Activated CD8-positive, alpha-beta memory T cell treated with anti-CD3 and anti-CD28 coated beads, Interleukin-2, amount 50 U/mL, for 1 hour (primary cell): Measurements from ENCODE around the gene PLCB1.

Experiments
- DNase-seq: peaks from one replicate; pipeline ENCODE4 v3.0.0-alpha.2; 2020; ENCODE audit errors: extremely low read depth

PLCB1 gene

DNA sequence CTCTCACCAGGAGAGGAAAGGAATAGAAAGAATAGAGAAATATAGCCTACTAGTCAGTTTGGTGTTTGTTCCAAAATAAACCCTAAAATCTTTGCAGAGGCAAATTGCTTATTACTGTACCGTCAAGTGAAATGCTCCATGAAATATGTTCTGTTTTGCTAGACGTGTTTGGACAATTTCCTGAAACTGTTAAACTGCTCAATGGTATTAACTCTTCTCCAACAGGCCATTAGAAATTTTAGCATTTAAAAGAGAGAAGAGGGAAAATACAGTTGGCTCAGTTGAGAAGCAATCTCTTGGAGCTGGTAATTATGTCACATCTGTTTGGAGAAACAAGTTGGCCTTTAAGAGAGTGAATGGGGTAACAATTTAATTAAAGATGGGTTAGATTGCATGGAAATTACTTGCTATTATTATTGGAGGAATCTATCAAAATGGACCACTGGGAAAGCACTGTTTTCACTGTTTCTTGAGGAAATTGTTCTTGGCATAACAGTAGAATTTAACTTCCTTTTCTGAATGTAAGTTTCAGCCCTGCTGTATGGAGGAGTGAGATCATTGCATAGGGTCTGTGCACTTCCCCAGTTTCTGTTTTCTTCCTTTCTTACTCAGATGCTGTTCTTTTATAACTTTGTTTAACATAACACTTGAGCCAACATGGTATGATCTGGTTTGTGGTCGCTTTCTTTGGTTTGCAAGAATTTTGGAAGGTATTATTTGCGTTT, 373.6 kb downstream of the PLCB1 start:
- DNase-seq = no peak

GRCh38 chr20:8507231-8507630, 375.2 kb downstream of the PLCB1 start:
- DNase-seq = no peak

- DNase-seq = no peak
These were observed 377.7 kb downstream of the PLCB1 start for GRCh38 chr20:8509809-8510208.

DNA sequence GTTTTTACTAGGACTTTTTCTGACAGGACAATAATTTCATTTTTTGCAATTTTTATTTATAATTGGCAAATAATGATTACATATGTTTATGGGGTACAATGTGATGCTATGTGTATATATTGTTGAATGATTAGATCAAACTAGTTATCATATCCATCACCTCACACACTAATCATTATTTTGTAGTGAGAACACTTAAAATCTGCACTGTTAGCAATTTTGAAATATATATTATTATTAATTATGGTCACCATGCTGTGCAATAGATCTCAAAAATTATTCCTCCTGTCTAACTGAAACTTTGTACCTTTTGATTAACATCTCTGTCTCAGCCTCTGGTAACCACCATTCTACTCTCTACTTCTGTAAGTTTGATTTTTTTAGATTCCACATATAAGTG, 378.7 kb downstream of the PLCB1 start:
- DNase-seq = no peak

DNA sequence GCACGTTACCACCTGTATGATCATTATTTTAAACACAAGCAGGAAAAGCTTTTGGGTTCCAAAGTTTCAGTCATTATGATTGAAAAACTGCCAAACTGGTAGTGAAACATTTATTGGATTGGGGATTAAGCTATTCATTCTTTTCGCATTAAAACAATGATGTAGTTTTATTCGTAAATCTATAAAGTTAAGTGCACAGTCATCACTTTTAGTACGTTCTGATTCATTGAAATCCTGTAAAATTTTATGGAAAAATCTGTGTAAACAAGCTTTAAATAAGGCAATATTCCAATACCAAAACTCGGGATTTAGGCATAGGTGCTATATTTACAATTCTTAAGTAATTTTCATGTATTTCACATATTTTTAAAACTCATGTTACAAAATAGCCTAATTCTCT, 379.9 kb downstream of the PLCB1 start:
- DNase-seq = no peak

GRCh38 chr20:8515810-8516435, 383.9 kb downstream of the PLCB1 start:
- DNase-seq = no peak

DNA sequence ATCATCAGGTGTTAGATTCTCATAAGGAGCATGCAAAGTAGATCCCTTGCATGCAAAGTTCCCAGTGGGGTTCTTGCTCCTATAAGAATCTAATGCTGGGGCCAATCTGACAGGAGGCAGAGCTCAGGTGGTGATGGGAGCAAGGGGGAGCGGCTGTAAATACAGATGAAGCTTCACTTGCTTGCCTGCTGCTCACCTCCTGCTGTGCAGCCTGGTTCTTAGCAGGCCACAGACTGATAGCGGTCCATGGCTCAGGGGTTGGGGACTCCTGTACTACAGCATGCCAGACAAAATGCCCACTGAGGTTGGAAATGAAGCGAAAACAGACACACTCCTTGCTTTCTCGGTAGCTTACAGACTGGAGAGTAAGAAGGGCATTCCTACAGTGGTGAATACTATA, 386.8 kb downstream of the PLCB1 start:
- no peak for DNase-seq

GRCh38 chr20:8519887-8520286, 387.8 kb downstream of the PLCB1 start:
- DNase-seq = no peak

DNA sequence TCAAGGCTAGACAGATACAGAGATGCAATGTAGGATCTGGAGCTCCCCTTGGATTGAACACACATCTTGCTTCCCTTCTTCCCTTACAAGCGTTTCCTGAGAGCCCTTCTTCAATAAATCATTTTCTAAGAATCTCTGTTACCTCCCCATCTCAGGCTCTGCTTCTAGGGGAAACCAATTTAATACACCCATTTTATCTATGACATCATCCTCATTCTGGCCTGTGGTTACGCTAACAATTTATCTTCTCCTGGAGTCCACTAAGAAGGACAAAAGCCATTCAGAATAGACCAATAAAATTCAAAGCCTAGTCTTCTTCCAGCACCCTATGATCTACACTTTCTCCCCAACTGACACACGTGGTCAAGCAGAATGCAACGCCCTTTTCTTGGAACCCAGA, 390.1 kb downstream of the PLCB1 start:
- no peak for DNase-seq

- no peak for DNase-seq
These were observed 391.6 kb downstream of the PLCB1 start for GRCh38 chr20:8523684-8524083.

GRCh38 chr20:8524101-8525016, 392.3 kb downstream of the PLCB1 start:
- no peak for DNase-seq

GRCh38 chr20:8525017-8525343, 392.9 kb downstream of the PLCB1 start:
- no peak for DNase-seq

DNA sequence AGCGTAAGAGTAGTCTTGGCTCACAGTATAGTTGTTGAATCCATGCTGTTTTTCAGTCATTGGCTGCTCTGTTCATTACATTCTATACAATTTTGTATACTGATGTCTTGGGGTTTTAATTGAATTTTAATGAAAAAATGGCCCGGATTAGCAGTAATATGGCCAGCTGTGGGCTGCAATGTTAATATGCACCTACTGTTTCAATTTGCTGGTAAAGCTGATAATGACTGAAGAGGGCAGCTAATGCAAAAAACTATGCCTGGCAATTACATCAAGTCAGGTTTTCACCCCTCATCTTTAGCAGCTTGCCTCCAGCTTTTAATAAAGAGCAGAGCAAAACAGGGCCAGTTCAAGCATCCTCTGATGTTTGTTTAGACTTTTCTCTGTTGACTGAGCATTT, 394.5 kb downstream of the PLCB1 start:
- no peak for DNase-seq

GRCh38 chr20:8527998-8528723, 396.1 kb downstream of the PLCB1 start:
- no peak for DNase-seq

- no peak for DNase-seq
These were observed 398.0 kb downstream of the PLCB1 start for GRCh38 chr20:8530022-8530421.

DNA sequence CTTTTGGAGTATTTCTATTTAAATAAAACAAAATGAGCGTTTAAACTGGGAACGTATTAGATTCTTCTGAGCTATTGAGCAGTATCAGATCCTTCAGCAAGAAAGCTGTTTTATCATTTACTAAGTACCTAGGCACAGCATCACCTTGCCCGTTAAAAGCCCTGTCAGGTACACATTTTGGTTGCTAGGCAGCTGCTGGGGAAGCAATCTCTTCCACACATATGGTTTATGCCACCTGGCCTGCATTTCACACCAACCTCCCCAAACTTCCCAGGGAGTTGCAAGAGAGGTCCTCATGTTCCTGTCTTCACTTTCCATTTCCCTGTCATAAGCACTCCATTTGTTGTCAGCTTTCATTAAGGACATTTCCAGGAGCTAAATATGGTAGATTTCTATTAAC, 400.1 kb downstream of the PLCB1 start:
- DNase-seq = no peak

DNA sequence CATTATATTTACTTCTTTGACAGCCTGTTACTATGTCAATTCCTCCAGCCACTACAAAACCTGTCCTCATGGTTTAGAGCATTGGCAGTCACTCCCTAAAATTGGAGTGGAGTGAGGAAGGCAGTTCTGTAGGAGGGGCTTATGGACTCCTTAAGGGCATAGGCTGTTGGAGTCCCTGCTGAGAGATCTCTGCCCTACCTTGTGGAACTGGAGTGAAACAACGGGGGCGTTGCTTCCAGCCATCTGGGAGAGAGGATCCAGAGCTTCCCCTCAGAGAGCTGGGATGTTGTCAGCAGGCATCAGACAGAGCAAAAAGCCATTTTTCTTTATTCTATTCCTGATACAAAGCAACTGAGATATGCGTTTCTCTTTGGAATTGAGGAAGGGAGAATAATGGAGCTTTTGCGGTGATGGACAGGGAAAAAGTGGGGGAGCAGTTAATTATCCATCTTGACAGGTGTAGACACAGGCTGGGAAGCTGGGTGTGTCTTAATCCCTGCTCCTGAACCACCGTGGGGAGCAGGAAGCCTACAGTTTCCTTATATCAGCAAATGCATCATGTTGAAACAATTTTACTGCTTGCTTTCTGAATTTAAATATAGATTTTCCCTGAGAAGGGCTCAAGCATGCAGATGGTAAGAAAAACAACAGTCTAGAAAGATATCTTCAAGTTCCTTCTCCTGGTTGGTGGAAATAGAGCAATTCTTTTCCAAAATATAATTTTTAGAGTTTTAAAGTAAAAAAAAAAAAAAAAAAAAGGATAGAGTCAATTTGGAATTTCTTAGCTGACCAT, 402.5 kb downstream of the PLCB1 start:
- no peak for DNase-seq

- DNase-seq = no peak
These were observed 403.6 kb downstream of the PLCB1 start for GRCh38 chr20:8535403-8536261.

DNA sequence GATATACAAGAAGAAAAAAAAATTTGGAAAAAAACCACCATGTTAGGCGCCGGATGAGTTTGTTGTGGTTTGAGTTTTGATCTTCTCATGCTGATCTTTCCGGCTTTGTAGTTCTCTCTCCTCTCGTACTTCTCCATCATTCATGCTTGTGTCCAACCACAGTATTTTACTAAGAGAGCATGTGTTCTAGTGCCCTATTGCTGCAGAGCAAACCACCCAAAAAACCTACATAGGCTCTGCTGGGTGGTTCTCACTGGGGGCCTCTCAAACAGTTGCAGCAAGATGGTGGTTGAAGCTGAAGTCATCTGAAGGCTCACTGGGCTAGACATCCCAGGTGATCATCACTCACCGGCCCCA, 404.2 kb downstream of the PLCB1 start:
- DNase-seq = no peak

DNA sequence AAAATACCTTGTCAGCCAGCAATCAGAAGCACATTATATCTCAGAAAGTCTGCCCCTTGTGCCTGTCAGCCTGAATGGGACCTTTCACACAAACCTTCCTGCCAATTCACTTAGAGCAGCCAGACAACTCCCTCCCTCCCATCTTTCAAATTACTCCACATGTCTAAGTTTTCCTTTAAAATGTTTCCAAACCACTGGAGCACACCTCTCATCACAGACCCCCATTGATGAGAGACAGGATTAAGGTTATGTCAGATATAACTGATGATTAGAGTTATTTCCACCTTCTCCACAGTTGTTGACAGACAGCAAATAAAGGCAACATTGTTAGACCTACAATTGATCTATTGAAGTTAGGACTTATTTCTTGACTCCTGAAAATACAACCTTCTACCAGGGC, 408.4 kb downstream of the PLCB1 start:
- no peak for DNase-seq

GRCh38 chr20:8542110-8542486, 410.0 kb downstream of the PLCB1 start:
- DNase-seq = no peak
